HG02610 (cell line): Measurements from ENCODE around the gene DISP2.

Source experiments
- ATAC-seq: cut with Tn5 transposase; IDR thresholded peaks from one replicate; pipeline ENCODE4 v1.9.1; 2021; ENCODE audit warnings: mild to moderate bottlenecking, moderate library complexity; ENCODE audit not compliant: unreplicated experiment

The DISP2 gene

DNA sequence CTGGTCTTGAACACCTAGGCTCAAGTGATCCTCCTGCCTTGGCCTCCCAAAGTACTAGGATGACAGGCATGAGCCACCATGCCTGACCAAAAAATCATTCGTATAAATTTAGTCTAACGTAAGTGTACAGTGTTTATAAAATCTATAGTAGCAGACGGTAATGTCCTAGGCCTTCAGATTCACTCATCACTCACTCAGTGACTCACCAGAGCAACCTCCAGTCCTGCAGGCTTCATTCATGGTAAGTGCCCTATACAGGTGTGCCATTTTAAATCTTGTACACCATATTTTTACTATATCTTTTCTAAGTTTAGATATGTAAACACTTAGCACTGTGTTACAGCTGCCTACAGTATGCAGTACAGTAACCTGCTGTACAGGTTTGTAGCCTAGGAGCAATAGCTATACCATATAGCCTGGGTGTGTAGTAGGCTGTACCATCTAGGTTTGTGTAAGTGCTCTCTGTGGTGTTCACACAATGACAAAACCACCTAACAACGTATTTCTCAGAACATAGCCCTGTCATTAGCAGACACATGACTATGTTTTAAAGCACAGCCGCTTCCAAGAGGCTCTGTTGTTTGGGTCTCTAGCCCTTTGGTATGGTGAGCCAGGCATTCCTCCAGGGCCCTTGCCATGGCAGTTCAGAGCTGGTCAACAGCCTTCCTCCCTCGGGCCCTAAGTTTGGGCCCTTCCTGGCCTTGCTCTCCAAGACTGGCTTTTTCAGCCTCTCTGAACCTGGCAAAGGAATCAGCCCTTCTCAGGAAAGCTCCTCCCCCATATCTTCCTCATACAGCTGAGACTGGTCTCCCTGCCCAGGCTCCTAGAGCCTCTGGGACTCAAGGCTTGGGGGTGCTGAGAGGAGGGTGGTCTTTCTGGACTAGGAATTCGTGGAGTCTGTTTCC, 15.4 kb upstream of the DISP2 start:
- no peak for ATAC-seq

DNA sequence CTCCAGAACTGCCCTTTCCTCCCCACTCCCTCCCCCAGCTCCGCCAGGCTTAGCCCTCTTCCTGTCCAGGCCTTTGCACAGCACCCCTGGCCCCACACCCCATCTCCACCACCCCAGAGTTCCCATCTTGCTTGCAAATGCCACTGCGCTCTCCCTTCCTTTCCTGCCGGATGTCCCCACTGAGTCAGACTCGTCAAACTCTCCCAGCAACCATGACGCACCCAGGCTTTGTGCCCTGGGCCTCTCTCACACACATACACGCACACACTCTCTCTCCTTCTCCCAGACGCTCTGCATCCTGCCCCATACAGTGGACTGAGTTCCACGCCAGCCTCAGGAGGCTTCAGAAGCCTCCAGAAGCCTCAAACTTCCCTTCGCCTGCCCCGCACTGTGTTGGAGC, 14.5 kb upstream of the DISP2 start:
- no peak for ATAC-seq

DNA sequence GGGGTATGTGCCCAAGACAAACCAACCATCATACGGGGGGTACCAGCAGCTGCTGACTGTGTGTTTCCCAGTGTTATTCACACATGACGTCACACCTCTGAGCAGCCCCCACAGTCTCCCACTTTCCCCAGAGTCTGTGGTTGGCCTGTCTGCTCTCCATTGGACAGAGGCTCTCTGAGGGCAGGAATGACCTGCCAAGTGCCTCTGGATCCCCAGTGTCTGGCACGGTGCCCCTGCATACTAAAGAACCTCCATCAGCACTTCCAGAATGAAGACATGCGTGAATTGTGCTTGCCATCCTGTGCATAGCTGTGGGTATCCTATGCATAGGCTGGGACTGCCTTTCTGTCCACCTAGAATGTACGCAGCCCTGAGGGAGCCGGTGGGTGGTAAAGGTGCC, 13.8 kb upstream of the DISP2 start:
- ATAC-seq: no peak

DNA sequence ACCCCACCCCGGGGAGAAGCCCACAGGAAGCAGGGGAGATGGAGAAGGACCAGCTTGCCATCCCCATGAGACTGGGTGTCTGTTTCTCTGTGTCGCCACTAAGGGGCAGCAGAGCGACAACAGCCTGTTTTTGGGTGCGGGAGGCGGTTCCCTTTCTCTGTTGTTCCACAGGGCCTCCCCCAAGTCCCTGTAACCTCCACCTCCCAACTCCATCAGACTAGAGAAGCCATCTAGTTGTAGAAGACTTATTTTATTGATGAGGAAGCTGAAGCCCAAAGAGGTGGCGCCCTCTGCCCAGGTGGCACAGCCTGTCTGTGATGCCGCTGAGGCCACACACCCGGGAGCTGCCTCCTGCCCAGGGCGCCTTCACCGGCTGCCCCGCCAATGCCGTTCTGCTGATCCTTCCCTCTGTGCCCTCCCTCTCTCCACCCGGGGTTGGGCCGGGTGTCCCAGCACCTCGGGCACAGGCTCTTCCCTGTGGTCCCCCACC, 13.3 kb upstream of the DISP2 start:
- ATAC-seq: no peak

DNA sequence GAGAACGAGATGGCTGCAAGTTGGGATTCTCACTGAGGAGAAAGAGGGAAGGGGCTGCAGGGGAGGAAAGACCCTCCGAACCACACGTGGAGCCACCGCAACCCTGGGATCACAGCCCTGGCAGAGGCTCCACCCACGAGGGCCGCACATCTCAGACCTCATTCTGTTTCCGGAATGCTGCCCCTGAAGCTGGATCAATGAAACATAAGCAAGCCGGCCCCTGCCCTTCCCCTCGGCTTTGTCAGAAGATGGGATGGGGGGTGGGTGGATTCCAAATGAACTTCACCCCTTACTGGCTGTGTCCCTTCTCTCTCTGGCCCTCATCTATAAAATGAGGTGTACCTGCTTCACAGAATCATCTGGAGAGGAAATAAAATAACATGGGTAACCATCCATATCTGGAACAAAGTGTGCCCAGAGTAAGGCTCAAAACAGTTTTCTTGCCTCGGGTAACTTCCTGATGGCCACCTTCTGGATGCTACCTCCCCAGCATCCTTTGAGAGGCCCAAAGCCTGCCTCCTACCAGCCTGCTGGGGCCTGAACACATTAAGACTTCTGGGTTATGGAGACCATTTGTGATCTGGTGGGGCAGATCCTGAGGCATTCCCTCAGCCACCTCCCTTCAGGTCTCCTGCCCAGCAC, 12.7 kb upstream of the DISP2 start:
- no peak for ATAC-seq

DNA sequence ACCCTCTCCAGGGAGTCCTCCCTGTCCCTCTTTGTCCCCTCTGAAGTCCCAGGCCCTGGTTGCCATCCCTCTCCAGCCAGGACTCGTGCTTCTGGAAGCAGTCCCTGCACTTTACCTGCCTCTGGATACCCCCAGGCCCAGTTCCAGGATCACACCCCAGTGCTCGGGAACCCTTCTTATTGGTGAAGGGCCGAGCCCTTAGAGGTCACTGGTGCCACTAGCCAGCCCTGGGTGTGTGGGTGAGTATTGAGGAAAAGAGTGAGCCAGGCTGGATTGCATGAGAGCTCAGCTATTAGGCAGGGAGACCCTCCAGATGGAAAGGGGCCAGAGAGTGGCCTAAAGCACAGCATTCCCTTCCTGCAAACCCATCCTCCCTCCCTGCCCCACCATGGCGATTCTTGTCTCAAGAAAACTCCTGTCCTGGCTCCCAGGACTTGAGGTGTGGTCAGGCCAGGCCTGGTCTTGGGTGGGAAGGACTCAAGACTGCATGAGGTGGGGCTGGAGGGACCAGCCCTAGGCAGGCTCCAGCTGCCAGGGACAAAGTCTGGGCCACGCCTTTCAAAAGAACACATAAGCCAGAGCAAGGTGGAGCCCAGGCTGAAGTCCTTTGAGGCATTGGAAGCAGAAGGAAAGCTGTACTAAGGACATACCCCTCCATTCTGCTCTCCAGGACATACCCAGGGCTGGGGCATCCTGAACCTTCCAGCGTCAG, 12.0 kb upstream of the DISP2 start:
- ATAC-seq: no peak

DNA sequence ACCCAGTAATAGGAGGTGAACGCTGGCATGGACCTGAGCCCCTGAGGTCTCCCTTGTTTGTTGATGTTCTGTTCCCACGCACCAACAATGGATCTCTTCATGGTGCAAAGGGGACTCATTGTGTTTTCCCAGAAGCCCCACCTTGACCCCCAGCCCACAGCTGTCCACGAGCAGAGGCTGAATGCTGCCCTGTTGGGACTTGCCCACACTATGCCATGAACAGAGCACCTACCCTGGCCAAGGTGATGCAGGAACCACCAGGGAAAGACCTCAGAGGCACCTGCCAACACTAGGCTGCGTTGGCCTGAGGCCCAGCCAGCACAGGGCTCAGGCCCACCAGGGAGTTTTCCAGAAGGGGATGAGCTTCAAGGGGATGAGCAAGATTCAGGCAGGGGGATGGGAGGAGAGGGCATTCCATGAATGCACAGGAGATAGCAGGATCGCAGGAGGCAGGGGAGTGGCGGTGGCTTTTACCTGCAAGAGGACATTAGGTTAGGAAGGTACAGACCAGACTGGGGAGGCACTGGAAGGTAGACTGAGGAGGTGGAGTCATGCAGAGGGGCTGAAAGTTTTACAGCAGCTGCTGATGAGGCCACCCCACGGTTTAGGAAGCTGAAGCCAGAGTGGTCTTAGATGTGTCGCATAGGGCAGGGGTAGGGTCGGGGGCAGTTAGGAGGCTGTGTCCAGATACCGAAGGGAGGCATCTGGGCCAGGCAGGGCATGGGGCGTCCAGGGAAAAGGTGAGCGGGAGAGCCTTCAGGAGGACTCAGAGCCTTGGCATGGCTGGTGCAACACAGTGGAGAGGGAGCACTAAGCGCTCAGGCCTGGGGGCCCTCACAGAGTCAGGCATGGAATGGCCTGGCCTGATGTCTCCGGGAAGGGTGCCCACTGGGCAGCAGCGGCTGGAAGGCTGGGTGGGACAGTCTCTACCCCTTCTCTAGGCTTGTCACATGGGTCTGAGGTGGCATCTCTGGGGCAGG, 11.2 kb upstream of the DISP2 start:
- ATAC-seq: no peak

DNA sequence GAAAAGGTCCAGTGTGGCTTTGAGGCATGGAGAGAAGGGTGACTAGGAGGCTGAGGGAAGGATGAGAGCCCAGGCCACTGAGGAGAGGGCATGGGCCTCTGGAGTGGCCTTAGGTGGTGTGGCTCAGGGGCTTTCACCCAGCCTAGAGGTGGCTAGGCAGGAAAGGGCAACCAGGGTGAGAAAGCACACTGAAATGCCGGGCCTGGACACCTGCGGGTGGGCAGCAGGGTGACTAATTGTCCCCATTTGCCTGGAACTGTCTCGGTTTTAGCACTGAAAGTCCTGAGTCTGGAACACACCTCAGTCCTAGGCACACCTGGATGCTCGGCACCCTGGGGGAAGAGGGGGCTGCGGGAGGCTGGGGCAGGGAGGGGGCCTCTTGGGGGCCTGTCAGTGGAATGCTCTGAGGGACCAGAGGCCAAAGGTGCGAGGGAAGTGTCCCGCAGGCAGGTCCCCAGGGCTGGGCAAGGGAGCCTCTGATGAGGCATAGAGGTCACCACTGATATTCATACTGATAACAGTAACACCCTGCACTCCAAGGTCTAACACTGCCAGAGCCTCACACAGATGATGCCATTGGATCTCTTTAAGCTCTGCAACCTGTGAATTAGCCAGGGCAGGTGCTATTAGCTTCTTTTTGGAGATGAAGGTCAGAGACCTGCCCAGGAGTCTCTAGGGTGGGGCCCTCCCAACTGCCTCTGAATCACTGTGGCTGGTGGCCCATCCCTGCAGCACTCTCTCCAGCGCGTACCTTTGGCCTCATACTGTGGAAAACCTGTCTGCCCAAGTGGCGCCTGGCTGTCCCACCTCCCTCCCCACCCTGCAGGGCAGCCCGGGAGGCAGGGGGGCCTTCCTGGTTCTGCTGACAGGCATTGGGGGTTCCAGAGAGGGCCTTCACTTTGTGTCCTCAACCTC, 10.2 kb upstream of the DISP2 start:
- ATAC-seq: no peak

DNA sequence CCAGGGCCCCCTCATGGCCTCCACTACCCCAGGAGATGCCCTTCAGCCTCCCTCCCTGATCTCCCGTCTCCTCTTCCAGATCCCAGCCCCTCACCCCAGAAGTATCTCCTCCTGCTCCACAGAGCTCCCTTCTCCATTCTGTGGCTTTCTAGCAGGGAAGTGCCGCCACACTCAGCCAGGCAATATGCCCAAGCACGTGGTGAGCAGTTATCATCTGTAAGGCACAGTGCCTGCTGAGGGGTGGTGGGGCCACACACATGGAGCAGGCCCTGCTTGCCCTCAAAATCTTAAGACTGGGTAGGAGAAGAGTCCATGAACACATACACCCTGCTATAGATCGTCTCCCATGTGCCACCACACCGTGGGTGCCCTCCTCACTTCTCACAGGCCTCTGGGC, 9.5 kb upstream of the DISP2 start:
- ATAC-seq: no peak

DNA sequence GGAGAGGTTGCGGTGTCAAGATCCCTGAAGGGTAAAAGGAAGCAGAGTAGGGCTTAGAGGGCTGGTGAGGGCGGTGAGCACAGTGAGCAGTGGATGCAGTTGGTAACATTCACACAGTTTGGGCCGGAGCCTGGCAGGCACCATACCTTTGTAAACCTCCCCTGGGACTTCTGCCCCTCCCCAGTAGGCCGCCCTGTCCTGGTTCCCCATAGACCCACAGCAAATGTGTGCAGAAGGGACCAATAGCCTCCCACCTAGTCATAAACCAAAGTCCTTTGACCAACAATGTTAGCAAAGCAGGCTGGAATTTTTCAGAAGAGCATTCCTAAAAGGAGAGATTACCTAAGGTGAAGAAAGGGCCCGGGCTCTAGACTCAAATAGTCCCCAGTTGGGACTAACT, 8.9 kb upstream of the DISP2 start:
- ATAC-seq: no peak

DNA sequence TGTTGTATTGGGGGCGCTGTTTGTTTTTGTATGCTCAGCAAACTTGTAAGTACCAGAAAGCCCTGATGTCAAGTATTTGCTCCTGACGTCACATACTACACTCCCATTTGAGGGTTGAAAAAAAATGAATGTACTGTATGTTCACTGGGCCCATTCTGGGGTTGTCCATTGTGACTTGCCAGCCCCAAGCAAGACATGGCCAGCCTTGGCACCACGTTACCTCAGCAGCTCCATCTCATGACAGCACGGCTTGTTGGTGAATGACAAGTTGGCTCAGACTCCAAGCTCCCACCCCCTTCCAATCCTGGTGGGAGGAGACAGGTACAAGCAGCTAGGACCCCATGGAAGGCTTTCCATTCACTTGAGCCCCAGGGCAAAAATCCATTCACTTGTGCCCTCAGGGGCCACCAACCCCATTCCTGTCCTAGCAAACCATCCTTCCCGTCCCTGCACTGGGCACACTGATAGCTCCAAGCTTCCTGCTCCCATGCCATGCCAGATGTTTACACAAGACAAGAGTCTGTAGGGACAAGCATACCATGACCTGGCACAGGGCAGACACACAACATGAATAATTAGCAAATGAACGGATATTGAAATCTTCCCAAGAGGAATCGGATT, 5.6 kb upstream of the DISP2 start:
- no peak for ATAC-seq

DNA sequence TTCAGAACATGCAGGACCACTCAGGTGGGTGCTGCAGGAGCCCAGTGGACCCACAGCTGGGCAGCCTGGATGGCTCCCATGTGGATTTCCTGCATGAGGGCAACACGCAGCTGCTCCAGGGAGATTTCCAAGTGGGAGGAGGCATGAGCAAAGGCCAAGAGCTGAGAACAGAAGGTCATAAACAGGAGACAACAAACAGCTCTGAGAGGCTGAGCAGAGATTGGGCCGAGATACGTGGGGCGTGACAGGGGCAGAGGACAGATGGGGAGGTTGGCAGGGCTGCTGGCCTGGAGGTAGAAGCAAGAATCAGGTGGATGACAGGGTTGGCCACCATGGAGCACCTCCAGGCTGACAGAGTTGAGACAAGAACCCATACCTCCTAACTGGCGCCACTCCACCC, 4.3 kb upstream of the DISP2 start:
- ATAC-seq: no peak

DNA sequence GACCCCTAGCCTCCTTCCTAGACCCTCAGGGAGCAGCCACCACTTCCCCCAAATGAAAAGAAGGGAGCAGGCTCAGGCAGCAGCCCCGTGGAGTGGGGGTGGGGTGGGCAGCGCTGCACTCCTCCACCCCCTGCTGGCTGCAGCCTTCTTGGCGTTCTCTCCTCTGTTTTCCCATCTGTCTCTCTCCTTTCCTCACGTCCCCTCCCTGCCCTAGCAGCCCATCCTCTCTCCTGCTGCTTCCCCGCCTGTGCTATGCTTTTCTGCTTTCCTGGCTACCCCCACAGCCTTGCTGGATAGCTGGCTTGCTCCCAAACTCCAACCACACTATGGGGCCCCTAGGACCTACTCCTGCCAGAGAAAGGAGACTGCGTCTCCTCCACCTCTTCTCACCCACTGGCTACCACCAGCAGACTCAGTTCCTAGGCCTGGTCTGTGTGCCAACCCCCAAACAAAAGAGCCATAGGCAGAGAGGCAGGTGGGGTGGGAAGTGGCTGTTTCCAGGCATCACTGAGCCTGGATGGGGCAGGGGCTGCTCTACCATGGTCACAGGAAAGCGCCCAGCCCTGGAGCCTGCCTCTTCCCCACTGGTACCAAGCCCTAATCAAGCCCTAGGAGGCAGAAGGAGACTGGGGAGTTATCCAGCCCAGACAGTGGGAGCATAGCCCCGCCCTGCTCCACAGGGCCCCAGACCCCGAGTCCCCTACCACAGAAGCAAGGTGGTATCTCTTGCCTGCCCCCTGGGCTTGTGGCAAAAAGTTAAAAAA, 3.4 kb upstream of the DISP2 start:
- ATAC-seq: no peak

DNA sequence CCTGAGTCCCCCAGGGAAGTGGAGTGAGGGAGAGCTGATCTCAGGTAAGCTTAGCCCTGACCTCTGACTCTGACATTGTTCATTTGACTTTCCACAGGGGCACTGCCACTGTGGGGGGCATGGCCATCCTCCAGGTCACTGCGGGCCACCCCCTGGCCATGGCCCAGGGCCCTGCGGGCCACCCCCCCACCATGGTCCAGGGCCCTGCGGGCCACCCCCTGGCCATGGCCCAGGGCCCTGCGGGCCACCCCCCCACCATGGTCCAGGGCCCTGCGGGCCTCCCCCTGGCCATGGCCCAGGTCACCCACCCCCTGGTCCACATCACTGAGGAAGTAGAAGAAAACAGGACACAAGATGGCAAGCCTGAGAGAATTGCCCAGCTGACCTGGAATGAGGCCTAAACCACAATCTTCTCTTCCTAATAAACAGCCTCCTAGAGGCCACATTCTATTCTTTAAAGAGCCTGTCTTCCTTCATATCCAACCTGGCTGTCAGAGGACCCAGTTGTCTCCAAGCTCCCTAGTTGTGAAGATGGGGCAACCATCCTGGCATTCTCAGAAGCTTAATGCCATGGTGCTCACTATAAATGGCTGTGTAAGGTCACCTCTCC, 1.9 kb upstream of the DISP2 start:
- ATAC-seq: no peak

DNA sequence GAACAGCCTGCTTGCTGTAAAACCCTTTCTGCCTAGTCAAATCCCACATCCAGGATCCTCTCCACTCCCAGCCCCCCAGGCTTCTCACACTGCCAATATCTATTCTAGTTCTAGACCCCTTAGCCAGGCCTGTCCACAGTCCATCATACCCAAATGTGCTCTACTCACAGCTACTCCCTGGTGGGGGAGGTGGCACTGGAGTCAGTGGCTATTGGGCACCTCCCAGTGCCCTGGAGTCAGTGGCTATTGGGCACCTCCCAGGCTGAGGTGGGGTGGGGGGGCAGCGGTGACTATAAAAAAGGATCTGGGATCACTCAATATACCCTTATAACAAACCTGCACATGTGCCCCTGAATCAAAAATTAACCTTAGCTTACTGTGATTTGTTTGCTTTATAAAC, 773 bp upstream of the DISP2 start:
- ATAC-seq: no peak

DNA sequence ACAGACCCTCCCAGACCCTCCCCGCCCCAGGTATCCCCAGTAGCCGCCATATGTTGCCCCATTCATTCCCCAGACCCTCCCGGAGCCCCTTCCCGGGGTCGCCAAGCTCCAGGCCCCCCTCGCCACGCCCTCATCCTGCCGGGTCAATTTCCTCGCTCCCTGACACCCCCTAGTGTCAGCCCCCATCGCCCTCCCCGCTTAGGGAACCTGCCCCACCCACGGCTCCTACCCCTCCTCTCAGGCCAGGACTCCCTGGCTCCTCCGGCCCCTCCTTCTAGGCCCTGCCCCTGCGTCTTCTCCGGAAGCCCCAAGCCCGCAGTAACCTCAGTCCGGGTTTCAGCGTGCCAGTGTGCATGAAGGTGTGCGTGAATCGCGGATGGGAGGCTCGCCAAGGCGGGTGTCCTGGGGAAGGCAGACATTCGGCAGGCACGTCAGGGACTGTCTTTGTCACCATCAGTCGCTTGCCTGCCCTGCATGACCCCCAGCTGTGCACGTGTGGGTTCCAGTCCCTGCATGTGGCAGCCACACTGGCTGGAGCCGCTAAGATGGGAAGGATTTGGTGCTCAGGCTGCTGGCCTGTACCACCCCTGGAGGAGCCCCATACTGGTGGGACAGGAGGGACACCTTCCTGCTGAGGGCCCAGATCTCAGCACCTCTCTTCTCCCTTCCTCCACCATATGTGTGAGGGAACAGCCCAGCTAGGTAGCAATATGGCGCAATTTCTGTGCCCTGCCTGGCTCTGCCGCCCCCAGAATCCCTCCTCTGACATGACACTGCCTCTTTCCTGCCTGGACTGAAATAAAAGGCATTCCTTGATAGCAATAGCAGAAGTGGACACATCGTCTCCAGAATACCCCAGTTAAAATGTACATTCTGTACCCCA, 693 bp downstream of the DISP2 start:
- ATAC-seq: peak; percentile 6

DNA sequence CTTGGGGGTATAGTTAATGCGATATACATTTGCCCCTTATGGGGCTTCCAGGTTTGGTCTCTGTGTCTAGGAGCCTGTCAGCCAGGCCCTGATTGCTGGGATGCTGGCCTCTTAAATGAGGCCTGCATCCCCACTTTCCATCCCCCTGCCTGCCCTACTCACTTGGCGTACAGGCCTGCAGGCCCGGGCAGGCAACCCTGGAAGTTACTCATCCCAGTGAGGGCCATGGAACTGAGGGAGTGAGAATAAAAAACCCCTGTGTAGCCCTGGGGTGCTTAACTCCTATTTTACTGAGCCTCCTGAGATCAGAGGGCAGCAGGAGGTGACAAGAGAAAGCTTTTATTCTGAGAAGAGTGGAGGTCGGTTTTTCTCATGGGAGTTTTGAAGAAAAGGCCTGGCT, 2.0 kb downstream of the DISP2 start:
- no peak for ATAC-seq
